ENCODE results near the gene DIP2C. TPM values are rescaled to one million over a fixed set of nuclear protein-coding genes. Genes with fewer than 3 reads are reported as not detected.
A peak's percentile ranks its signal among the peaks of the same experiment; 100 is the strongest.

DIP2C gene
- total RNA-seq, 4 donors from 2014 or later = 13.4 to 32.0 (median 18.4) TPM

- 59 to 79% methylated on average over 9 to 10 of the region's 10 CpGs for WGBS, 2 donors (ENCODE audit: low coverage in 1 of 2)
- Histone ChIP-seq H3K27ac (peak overlapping the region; percentile 58 to 88 (median 76)), H3K4me3 (no peak overlapping the region), H3K36me3 (no peaks in the 10 kb centered on the region), H3K27me3 (no peaks in the 10 kb centered on the region), H3K9me3 (no peaks in the 10 kb centered on the region), H3K4me1 (peaks cover 0 to 26% (median 5%) of the 10 kb centered on the region in 4 donors)
- no peak for DNase-seq
- TF ChIP-seq POLR2A (IDR thresholded peaks at IDR 0.05) (no peak), EP300 (IDR thresholded peaks at IDR 0.05; ENCODE audit: low read depth) (no peak), CTCF (IDR thresholded peaks at IDR 0.05) (no peak), POLR2AphosphoS5 (IDR thresholded peaks at IDR 0.05) (no peak)
- intact Hi-C loops (cut with DNase I; ENCODE audit: low total_unique reads) (no loop called here), in situ Hi-C loops (cut with MboI; ENCODE audit: low pct_ligation_motif_present in 1 of 4, low pct_unique_long_range_greater_than_20kb in 1 of 4, low sequenced_read_pairs in 3 of 4) (no loop called here)
Measured at GRCh38 chr10:482848-483247, 206.6 kb downstream of the DIP2C start.

- peak overlapping the region; percentile 58 to 88 (median 76) for H3K27ac ChIP-seq
- intact Hi-C loops (cut with DNase I; ENCODE audit: low total_unique reads) = no loop called here
- 97% methylated on average over 16 of the region's 16 CpGs; no CpG with 5 or more reads in 1 of the 2 donors for WGBS, 2 donors (ENCODE audit: low coverage in 1 of 2)
- in situ Hi-C loops (cut with MboI; ENCODE audit: low pct_ligation_motif_present in 1 of 4, low pct_unique_long_range_greater_than_20kb in 1 of 4, low sequenced_read_pairs in 3 of 4) = no loop called here
- DNase-seq = no peak
- H3K4me1 ChIP-seq = peaks cover 0 to 26% (median 5%) of the 10 kb centered on the region in 4 donors
- no peaks in the 10 kb centered on the region for H3K36me3 ChIP-seq
- H3K27me3 ChIP-seq = no peaks in the 10 kb centered on the region
- no peak overlapping the region for H3K4me3 ChIP-seq
- no peaks in the 10 kb centered on the region for H3K9me3 ChIP-seq
- TF ChIP-seq POLR2A (IDR thresholded peaks at IDR 0.05) (no peak), CTCF (IDR thresholded peaks at IDR 0.05) (no peak), EP300 (IDR thresholded peaks at IDR 0.05; ENCODE audit: low read depth) (no peak)
Measured at GRCh38 chr10:482051-482501, 207.4 kb downstream of the DIP2C start.

- no peak overlapping the region for H3K4me3 ChIP-seq
- TF ChIP-seq EP300 (IDR thresholded peaks at IDR 0.05; ENCODE audit: low read depth) = no peak
- TF ChIP-seq POLR2A (IDR thresholded peaks at IDR 0.05) = no peak
- TF ChIP-seq POLR2AphosphoS5 (IDR thresholded peaks at IDR 0.05) = no peak
- WGBS, 2 donors (ENCODE audit: low coverage in 1 of 2) = 88% methylated on average over 14 of the region's 15 CpGs; no CpG with 5 or more reads in 1 of the 2 donors
- no peaks in the 10 kb centered on the region for H3K27me3 ChIP-seq
- no peaks in the 10 kb centered on the region for H3K9me3 ChIP-seq
- intact Hi-C loops (cut with DNase I; ENCODE audit: low total_unique reads) (no loop called here), in situ Hi-C loops (cut with MboI; ENCODE audit: low pct_ligation_motif_present in 1 of 4, low pct_unique_long_range_greater_than_20kb in 1 of 4, low sequenced_read_pairs in 3 of 4) (no loop called here)
- peak overlapping the region in 3 of 4 donors; percentile 58 to 88 (median 77) for H3K27ac ChIP-seq
- H3K4me1 ChIP-seq = peaks cover 0 to 24% (median 5%) of the 10 kb centered on the region in 4 donors
- DNase-seq = no peak
- no peaks in the 10 kb centered on the region for H3K36me3 ChIP-seq
Measured at GRCh38 chr10:481628-482027, 207.8 kb downstream of the DIP2C start.

- intact Hi-C loops (cut with DNase I; ENCODE audit: low total_unique reads) (no loop called here), in situ Hi-C loops (cut with MboI; ENCODE audit: low pct_ligation_motif_present in 1 of 4, low pct_unique_long_range_greater_than_20kb in 1 of 4, low sequenced_read_pairs in 3 of 4) (no loop called here)
- DNase-seq = no peak
- no peaks in the 10 kb centered on the region for H3K27me3 ChIP-seq
- H3K36me3 ChIP-seq = no peaks in the 10 kb centered on the region
- no peak for TF ChIP-seq EP300 (IDR thresholded peaks at IDR 0.05; ENCODE audit: low read depth)
- TF ChIP-seq POLR2A (IDR thresholded peaks at IDR 0.05) = no peak
- TF ChIP-seq CTCF (IDR thresholded peaks at IDR 0.05) = no peak
- no peak for TF ChIP-seq POLR2AphosphoS5 (IDR thresholded peaks at IDR 0.05)
- 70 to 100% methylated on average over 1 to 17 of the region's 17 CpGs for WGBS, 2 donors (ENCODE audit: low coverage in 1 of 2)
- H3K9me3 ChIP-seq = no peaks in the 10 kb centered on the region
- H3K4me1 ChIP-seq = peaks cover 0 to 18% (median 5%) of the 10 kb centered on the region in 4 donors
- H3K27ac ChIP-seq = peak overlapping the region in 3 of 4 donors; percentile 58 to 88 (median 77)
- no peak overlapping the region for H3K4me3 ChIP-seq
Measured at GRCh38 chr10:480928-481552, 208.4 kb downstream of the DIP2C start.

Measured in transverse colon (tissue), 4 donors.